DOHH2 (cell line): ENCODE results near the gene TATDN2.

Experiments used
- H3F3A ChIP-seq: fragments of 200-600 bp; sonication (generic), shearing (Covaris generic); 2 replicates; pipeline ENCODE4 v1.6.0; 2016; ENCODE audit warnings: antibody characterized with exemption, mild to moderate bottlenecking; ENCODE audit not compliant: control insufficient read depth, insufficient read depth
- H3K27ac ChIP-seq: fragments of 200-600 bp; sonication (generic); 2 replicates; pipeline ENCODE4 v1.5.1; 2014; ENCODE audit warnings: low read depth, mild to moderate bottlenecking, low read length, moderate library complexity
- H3K27me3 ChIP-seq: fragments of 200-600 bp; sonication (generic); 2 replicates; pipeline ENCODE4 v1.6.1; 2014; ENCODE audit warnings: mild to moderate bottlenecking, low read length, mixed read lengths; ENCODE audit not compliant: control insufficient read depth
- H3K36me3 ChIP-seq: fragments of 200-600 bp; sonication (generic); 2 replicates; pipeline ENCODE4 v1.6.1; 2014; ENCODE audit warnings: mild to moderate bottlenecking, low read length, moderate library complexity, mixed read lengths; ENCODE audit not compliant: control insufficient read depth
- H3K4me1 ChIP-seq: fragments of 200-600 bp; sonication (generic); 2 replicates; pipeline ENCODE4 v1.6.1; 2014; ENCODE audit warnings: mild to moderate bottlenecking, low read length, mixed read lengths; ENCODE audit not compliant: control insufficient read depth
- H3K4me2 ChIP-seq: fragments of 200-600 bp; sonication (generic); 2 replicates; pipeline ENCODE4 v1.6.0; 2014; ENCODE audit warnings: mild to moderate bottlenecking, low read length, moderate library complexity
- H3K4me3 ChIP-seq: fragments of 200-600 bp; sonication (generic); 2 replicates; pipeline ENCODE4 v1.5.1; 2014; ENCODE audit warnings: mild to moderate bottlenecking, low read length, mixed read lengths
- H3K79me2 ChIP-seq: fragments of 200-600 bp; sonication (generic); 2 replicates; pipeline ENCODE4 v1.6.1; 2014; ENCODE audit warnings: mild to moderate bottlenecking, low read length, mixed read lengths; ENCODE audit not compliant: control insufficient read depth
- H3K9me2 ChIP-seq: fragments of 200-600 bp; sonication (generic); replicated peaks from 2 replicates; pipeline ENCODE4 v1.6.1; 2014; ENCODE audit warnings: mild to moderate bottlenecking, low read length, mixed read lengths; ENCODE audit not compliant: control insufficient read depth
- H3K9me3 ChIP-seq: fragments of 200-600 bp; sonication (generic); 2 replicates; pipeline ENCODE4 v1.6.1; 2014; ENCODE audit warnings: antibody characterized with exemption, low read length, mixed read lengths; ENCODE audit not compliant: control insufficient read depth, insufficient read depth
- H4K20me1 ChIP-seq: fragments of 200-600 bp; sonication (generic); 2 replicates; pipeline ENCODE4 v1.6.0; 2014; ENCODE audit warnings: low read depth, mild to moderate bottlenecking, antibody characterized with exemption, low read length, moderate library complexity; ENCODE audit not compliant: control insufficient read depth, insufficient read depth
- CTCF ChIP-seq: fragments of 200-600 bp; sonication (generic); IDR thresholded peaks from one replicate; pipeline ENCODE4 v1.5.1; 2014; ENCODE audit warnings: antibody characterized with exemption, mild to moderate bottlenecking, low read depth, low read length; ENCODE audit not compliant: poor library complexity, severe bottlenecking
- EZH2phosphoT487 ChIP-seq: fragments of 200-600 bp; sonication (generic); IDR thresholded peaks from 2 replicates; pipeline ENCODE4 v1.6.1; 2017; ENCODE audit warnings: borderline replicate concordance, mild to moderate bottlenecking, antibody characterized with exemption, low read length, moderate library complexity, mixed read lengths

Gene TATDN2

GRCh38 chr3:10223676-10224639 is 24.3 kb upstream of the TATDN2 start:
- no peaks in the 10 kb centered on the region for H4K20me1 ChIP-seq
- H3K9me2 ChIP-seq: no peaks in the 10 kb centered on the region
- peak overlapping the region; percentile 100 for H3K4me2 ChIP-seq
- H3K27me3 ChIP-seq: no peaks in the 10 kb centered on the region
- peaks cover 98% of the 10 kb centered on the region for H3K4me1 ChIP-seq
- H3F3A ChIP-seq: peaks cover 40% of the 10 kb centered on the region
- no peak for TF ChIP-seq EZH2phosphoT487
- no peak for TF ChIP-seq CTCF
- peak overlapping the region; percentile 25; the same call in 1 of the 2 replicates for H3K4me3 ChIP-seq
- no peaks in the 10 kb centered on the region for H3K9me3 ChIP-seq
- H3K27ac ChIP-seq: peak overlapping the region; percentile 99
- H3K36me3 ChIP-seq: peaks cover 59% of the 10 kb centered on the region
- H3K79me2 ChIP-seq: 0 out of 2 replicates have a peak, but pooled peaks cover 2% of the 10 kb centered on the region

- Histone ChIP-seq H3F3A (peaks cover 38% of the 10 kb centered on the region), H3K4me1 (peaks cover 89% of the 10 kb centered on the region), H3K4me2 (peak overlapping the region; percentile 100), H3K36me3 (peaks cover 61% of the 10 kb centered on the region), H3K9me3 (no peaks in the 10 kb centered on the region), H4K20me1 (no peaks in the 10 kb centered on the region), H3K27ac (peak overlapping the region; percentile 99), H3K27me3 (no peaks in the 10 kb centered on the region), H3K79me2 (0 out of 2 replicates have a peak, but pooled peaks cover 2% of the 10 kb centered on the region), H3K9me2 (no peaks in the 10 kb centered on the region), H3K4me3 (peak overlapping the region; percentile 85)
- TF ChIP-seq EZH2phosphoT487 (no peak), CTCF (peak; percentile 95)
Observed at GRCh38 chr3:10224794-10225665, 23.2 kb upstream of the TATDN2 start.

GRCh38 chr3:10226293-10226692 is 22.0 kb upstream of the TATDN2 start:
- TF ChIP-seq EZH2phosphoT487 (no peak), CTCF (no peak)
- no peaks in the 10 kb centered on the region for H3K9me2 ChIP-seq
- H3K36me3 ChIP-seq: peaks cover 60% of the 10 kb centered on the region
- no peaks in the 10 kb centered on the region for H3K27me3 ChIP-seq
- H3K4me1 ChIP-seq: peaks cover 78% of the 10 kb centered on the region
- no peaks in the 10 kb centered on the region for H4K20me1 ChIP-seq
- H3F3A ChIP-seq: peaks cover 34% of the 10 kb centered on the region
- H3K79me2 ChIP-seq: 0 out of 2 replicates have a peak, but pooled peaks cover 2% of the 10 kb centered on the region
- peak overlapping the region; percentile 99 for H3K27ac ChIP-seq
- H3K4me3 ChIP-seq: peak overlapping the region; percentile 85
- peak overlapping the region; percentile 100 for H3K4me2 ChIP-seq
- H3K9me3 ChIP-seq: no peaks in the 10 kb centered on the region
